Hypothalamus (tissue), 51 donors: ENCODE data around the gene AEBP1.
A peak's percentile ranks its signal among the peaks of the same experiment; 100 is the strongest.

ENCODE experiments used
- DNase-seq, 51 donors: peaks; one replicate each; lab custom pipeline; 2025; lab: John Stamatoyannopoulos, UW

Gene AEBP1

GRCh38 chr7:44082541-44083207, 21.5 kb upstream of the AEBP1 start:
- DNase-seq = peak; percentile 73 to 100 (median 98)

GRCh38 chr7:44083796-44084195, 20.3 kb upstream of the AEBP1 start:
- DNase-seq = no peak

DNA sequence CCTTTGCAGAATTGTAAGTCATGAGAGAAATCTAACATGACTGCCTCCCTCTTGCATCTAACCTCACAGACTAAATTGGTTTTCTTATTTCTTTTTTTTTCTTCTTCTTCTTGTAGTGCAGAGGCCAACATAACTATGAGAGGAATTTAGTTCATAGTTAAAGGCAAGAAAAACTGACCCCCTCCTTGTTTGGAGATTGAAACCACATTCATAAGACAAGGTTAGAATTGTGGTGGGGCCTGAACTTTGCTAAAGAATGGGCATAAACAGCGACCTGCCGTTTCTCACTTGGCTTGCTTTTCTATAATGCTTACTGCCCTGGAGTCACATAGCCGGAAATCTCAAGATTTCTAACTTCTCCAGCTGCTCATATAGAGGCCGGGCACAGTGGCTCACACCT, 19.4 kb upstream of the AEBP1 start:
- no peak for DNase-seq

GRCh38 chr7:44085546-44085945, 18.6 kb upstream of the AEBP1 start:
- DNase-seq = no peak

DNA sequence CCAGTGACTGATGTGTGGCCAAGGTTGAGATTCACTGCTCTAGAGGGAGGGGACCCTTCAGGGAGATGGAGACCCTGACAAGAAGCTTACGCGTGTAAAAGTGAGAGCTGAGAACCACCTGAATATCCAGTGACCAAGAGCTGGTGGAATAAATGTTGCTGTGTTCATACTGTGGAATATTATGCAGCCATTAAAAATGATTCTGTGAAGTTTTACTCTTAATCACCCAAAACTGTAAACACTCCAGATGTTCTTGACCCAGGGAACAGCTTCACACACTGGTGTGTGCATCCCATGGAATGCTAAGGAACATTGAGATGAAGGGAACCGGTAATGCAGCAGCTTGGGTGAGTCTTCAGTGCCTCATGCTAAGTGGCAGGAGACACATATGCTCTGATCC, 17.5 kb upstream of the AEBP1 start:
- DNase-seq = no peak

DNA sequence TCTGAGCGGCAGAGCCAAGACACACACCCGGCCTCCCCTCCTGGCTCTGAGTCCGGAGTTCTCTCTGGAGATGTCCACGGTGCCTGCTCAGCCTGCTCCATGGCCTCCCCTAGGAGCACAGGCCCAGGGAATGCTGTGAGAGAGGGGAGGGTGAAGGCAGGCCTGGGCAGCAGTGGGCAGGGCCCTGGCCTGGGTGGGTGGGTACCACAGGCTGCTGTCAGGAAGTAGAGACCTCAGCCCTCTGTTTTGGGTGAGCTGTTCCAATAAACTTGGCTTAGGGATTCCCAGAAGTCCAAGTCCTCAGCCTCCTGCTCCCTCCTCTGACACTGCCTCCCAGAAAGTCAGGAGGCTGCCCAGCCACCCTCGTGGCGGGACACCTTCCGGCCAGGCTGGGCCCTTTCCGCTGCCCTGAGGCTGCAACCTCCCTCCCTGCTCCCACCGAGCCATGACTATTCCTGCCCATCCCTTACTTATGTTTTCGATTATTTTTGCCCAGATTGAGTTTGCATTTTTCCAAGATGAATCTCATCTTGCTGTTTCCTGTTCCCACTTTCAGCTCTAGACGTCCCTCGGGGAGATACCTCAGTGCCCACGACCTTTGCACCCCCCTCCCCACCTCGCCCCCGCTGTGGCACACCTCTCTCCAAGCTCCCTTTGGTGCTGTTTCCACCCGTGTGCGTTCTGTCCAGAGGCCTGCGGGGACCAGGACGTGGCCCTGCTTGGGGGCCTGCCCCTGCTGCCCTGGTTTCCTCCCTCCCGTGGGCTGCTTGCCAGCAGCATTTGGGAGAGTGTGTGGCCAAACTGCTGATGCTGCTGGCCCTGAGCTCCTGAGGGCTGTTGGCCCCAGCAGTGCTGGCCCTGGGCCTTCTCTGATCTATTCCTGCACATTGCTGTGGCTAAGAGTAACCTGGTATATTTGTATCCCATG, 16.0 kb upstream of the AEBP1 start:
- DNase-seq = peak in 23 of 51 donors; percentile 11 to 69 (median 48)

DNA sequence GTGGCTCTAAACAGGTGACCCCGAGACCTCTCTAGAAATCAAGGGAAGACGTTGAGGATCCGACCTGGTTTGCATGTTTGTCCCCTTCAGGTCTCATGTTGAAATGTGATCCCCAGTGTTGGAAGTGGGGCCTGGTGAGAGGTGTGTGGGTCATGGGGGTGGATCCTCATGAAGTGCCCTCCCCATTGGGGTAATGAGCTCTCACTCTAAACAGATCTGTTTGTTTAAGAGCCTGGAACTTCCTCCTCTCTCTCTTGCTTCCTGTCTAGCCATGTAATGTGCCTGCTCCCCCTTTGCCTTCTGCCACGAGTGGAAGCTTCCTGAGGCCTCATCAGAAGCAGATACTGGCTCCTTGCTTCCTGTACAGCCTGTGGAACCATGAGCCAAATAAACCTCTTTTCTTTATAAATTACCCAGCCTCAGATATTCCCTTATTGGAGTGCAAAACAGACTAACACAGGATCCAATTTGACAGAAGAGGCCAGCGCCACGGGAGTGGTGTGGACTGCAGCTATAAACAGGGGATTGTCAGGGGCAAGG, 11.0 kb upstream of the AEBP1 start:
- DNase-seq = no peak

DNA sequence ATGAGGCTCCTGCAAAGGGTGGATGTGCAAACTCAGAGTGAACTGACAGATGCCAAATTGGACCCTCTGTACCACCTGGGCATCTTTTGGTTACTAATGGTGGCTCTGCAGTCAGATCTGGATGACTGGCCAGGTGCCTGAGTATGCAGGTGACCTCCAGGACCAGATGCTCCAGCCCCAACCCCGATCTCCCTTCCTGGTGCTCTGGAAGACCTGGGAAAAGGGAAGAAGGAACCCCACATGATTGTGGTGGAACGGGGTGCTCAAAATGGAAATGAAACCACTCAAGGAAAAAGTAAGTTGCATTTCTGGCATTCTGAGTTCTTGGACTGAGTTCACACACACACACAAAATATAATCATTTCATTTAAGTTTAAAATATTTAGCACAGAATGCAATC, 9.8 kb upstream of the AEBP1 start:
- no peak for DNase-seq

- DNase-seq = no peak
These were observed 9.1 kb upstream of the AEBP1 start for GRCh38 chr7:44094883-44095592.

- no peak for DNase-seq
These were observed 8.4 kb upstream of the AEBP1 start for GRCh38 chr7:44095781-44096180.

DNA sequence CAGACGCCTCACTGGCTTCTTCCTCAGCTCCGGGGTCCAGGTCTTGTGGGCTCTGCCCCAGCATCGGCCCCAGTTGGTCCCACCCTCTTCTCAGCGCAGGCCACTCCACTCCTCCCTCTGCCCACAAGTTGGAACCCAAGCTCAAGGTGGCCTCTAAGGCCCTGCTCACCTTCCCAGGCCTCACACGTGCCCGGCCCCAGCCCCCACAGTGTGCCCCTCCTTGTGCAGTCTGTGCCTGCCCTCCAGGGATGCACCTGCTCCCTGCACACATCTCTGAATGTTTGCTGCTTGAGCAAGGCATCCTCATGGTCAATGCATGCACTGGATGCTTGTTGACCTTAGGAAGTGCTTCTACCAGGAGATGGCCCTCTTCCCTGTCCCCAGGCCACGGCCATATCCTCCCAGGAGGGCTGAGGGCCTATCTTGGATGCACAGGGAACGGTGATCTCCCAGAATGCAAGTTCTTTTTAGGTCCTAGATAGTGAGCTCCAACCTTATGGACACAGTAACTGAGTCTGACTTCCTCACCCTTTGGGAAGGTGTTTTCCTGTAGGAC, 7.7 kb upstream of the AEBP1 start:
- DNase-seq = no peak

DNA sequence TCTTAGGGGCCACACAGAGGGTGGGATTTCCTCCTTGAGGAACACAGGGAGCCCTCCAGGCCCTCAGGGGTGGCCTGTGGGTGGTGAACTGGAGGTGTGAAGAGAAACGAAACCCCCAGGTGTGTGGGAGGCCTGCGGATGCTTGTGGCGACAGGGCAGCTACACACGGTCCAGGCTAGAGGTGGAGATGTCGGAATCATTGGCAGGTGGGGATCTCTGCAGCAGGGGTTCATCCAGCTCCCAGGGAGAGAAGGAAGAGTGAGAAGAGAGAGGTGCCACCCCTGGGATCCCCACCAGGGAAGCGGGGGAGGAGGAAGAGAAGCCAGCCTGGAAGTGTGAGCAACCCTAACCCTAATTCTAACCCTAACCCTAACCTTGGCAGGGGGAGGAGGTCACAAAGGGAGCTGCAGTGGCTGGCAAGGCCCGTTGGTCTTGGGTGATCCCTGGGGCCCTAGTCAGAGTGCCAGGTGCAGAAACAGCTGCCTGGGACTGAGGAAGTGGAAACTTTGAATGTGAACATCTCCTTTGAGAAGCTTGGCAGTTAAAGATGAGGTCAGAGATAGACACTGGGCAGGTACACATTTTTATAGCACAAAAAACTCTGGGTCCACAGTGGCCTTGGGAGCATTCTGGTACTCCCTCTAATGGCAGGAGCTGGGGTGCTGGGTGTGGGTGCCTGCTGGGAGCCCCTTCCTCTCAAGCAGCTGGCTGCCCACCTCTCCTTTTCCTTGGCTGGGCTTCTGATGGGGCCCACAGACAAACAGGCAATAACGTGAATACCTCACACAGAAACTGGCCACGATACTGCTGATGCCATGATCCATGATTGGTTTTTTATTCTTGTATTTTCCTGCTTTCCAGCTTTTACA, 6.8 kb upstream of the AEBP1 start:
- no peak for DNase-seq

DNA sequence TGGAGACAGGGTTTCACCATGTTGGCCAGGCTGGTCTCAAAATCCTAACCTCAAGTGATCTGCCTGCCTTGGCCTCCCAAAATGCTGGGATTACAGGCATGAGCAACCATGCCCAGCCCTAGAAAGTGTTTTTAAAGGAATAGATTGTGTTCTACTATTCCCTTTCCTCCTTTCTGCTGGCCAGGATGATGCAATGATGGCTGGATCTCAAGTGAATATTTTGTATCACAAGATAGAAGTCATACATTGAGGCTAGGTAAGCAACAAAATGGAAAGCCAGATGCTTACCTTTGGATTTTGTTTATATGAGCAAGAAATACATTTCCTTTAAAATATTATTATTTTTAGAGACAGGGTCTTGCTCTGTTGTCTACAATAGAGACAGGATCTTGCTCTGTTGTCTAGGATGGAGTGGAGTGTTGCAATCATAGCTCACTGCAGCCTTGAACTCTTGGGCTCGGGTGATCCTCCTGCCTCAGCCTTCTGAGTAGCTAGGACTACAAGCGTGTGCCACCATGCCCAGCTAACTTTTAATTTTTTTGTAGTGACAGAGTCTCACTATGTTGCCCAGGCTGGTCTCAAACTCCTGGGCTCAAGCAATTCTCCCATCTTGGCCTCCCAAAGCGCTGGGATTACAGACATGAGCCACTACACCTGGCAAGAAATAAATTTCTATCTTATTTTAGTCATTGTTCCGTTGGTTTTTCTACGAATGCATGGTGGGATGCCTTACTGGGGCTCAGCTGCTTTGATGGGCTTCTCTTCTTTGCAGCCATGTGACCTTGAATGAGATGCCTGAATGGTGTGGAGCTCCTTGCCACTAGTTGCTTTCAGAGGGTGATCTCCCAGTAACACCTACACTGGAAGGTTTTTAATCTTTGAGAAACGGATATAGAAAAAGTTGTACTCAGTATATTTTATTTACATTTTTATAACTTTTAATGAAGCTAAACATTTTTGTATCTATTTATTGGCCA, 5.8 kb upstream of the AEBP1 start:
- DNase-seq = no peak

DNA sequence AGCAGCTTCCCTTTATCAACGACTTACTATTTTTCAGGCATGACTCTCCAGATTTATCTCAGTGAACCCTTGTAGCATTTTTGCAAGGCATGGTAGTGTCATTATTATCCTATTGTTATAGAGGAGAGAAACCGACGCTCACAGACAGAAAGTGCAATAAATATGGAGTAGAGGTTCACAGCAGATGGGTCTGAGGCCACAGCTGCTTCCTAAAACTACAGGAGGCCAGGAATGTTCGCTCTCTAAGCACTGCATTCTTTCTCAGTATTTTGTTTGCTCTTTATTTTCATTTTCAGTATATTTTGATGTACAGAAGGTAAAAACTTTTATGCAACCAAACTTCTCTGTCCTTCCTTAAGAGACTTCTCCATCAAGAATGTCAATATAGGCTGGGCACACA, 4.5 kb upstream of the AEBP1 start:
- no peak for DNase-seq

- peak in 10 of 51 donors; percentile 12 to 71 (median 38) for DNase-seq
These were observed 3.5 kb upstream of the AEBP1 start for GRCh38 chr7:44100458-44101302.

- no peak for DNase-seq
These were observed 2.7 kb upstream of the AEBP1 start for GRCh38 chr7:44101303-44101965.
